SK-N-SH (cell line): ENCODE results near the gene TBC1D30. TPM values are rescaled to one million over a fixed set of nuclear protein-coding genes. Genes with fewer than 3 reads are reported as not detected.

Source experiments
- CTCF ChIA-PET: fragments of 300-600, 350-600 bp; formaldehyde crosslinking; extraction: SDS; loops from one replicate; lab custom pipeline; 2021; lab: Yijun Ruan, JAX
- POLR2A ChIA-PET: fragments of 350-600 bp; sonication (Branson Sonifier 250); formaldehyde crosslinking; extraction: SDS; loops from one replicate; lab custom pipeline; 2020; ENCODE audit warnings: antibody characterized with exemption, inconsistent platforms; lab: Yijun Ruan, JAX
- DNase-seq: peaks from one replicate; pipeline ENCODE4 v3.0.0; 2012
- H2AFZ ChIP-seq: fragments of 200-600 bp; sonication (generic); 2 replicates; pipeline ENCODE4 v1.8.1; 2016; ENCODE audit warnings: antibody characterized with exemption, mild to moderate bottlenecking, low read depth
- H3F3A ChIP-seq: fragments of 200-600 bp; sonication (generic); replicated peaks from 2 replicates; pipeline ENCODE3; 2016; ENCODE audit warnings: antibody characterized with exemption, mild to moderate bottlenecking; ENCODE audit not compliant: insufficient read depth
- H3K27ac ChIP-seq, 2 experiments: fragments of 200-500 bp in 1 of 2; fragments of 200-600 bp in 1 of 2; sonication (Bioruptor generic) in 1 of 2; sonication (generic), shearing (Covaris generic) in 1 of 2; 2 replicates each; pipeline versions ENCODE4 v1.5.1 to v1.6.1; 2014 to 2016; ENCODE audit warnings: low read depth in 2 of 2, inconsistent platforms in 1 of 2, low read length in 1 of 2, mild to moderate bottlenecking in 1 of 2, mixed read lengths in 1 of 2
- H3K27me3 ChIP-seq: fragments of 200-600 bp; sonication (generic), shearing (Covaris generic); 2 replicates; pipeline ENCODE4 v1.6.1; 2016; ENCODE audit warnings: mixed run types; ENCODE audit not compliant: insufficient read depth
- H3K36me3 ChIP-seq, 2 experiments: fragments of 200-500 bp in 1 of 2; fragments of 200-600 bp in 1 of 2; sonication (Bioruptor generic) in 1 of 2; sonication (generic) in 1 of 2; replicated peaks in 1 of 2; 2 replicates each; pipeline versions ENCODE3 to v1.5.1; 2014 to 2016; ENCODE audit warnings: low read length in 1 of 2, mild to moderate bottlenecking in 1 of 2; ENCODE audit not compliant: insufficient read depth in 2 of 2, control insufficient read depth in 1 of 2
- H3K4me1 ChIP-seq, 2 experiments: fragments of 200-500 bp in 1 of 2; fragments of 200-600 bp in 1 of 2; sonication (Bioruptor generic) in 1 of 2; sonication (generic), shearing (Covaris generic) in 1 of 2; 2 replicates each; pipeline versions ENCODE4 v1.5.1 to v1.6.1; 2014 to 2016; ENCODE audit warnings: low read depth in 1 of 2, low read length in 1 of 2, mixed run types in 1 of 2; ENCODE audit not compliant: insufficient read depth in 2 of 2, control insufficient read depth in 1 of 2
- H3K4me2 ChIP-seq: fragments of 200-600 bp; sonication (generic), shearing (Covaris generic); 2 replicates; pipeline ENCODE4 v1.6.1; 2017; ENCODE audit warnings: mixed run types
- H3K4me3 ChIP-seq, 2 experiments: fragments of 200-500 bp in 1 of 2; fragments of 200-600 bp in 1 of 2; sonication (Bioruptor generic) in 1 of 2; sonication (generic), shearing (Covaris generic) in 1 of 2; 2 replicates each; pipeline versions ENCODE4 v1.5.1 to v1.8.1; 2014 to 2016; ENCODE audit warnings: low read depth in 2 of 2, inconsistent platforms in 1 of 2, low read length in 1 of 2, mild to moderate bottlenecking in 1 of 2, mixed read lengths in 1 of 2, moderate library complexity in 1 of 2
- H3K79me2 ChIP-seq: fragments of 200-600 bp; sonication (generic); 2 replicates; pipeline ENCODE4 v1.8.1; 2017; ENCODE audit warnings: mild to moderate bottlenecking; ENCODE audit not compliant: insufficient read depth
- H3K9ac ChIP-seq: fragments of 200-600 bp; sonication (generic); 2 replicates; pipeline ENCODE4 v1.6.1; 2017; ENCODE audit warnings: mixed run types
- H3K9me2 ChIP-seq: fragments of 200-600 bp; sonication (generic); 2 replicates; pipeline ENCODE4 v1.6.1; 2017; ENCODE audit warnings: mixed run types
- H3K9me3 ChIP-seq: fragments of 200-600 bp; sonication (generic); 2 replicates; pipeline ENCODE4 v1.6.1; 2017; ENCODE audit warnings: mixed run types, mild to moderate bottlenecking, moderate library complexity
- H4K20me1 ChIP-seq: fragments of 200-600 bp; sonication (generic); 2 replicates; pipeline ENCODE4 v1.6.1; 2017; ENCODE audit warnings: mild to moderate bottlenecking, mixed run types; ENCODE audit not compliant: insufficient read depth
- FOSL2 ChIP-seq: IDR thresholded peaks from 2 replicates; pipeline ENCODE4 v1.4.0; 2012; ENCODE audit warnings: low read depth, mild to moderate bottlenecking, moderate library complexity, borderline replicate concordance
- FOXJ3 ChIP-seq: sonication (generic); formaldehyde crosslinking; IDR thresholded peaks from 2 replicates; pipeline ENCODE4 v1.5.1; 2020; ENCODE audit warnings: mild to moderate bottlenecking, missing genetic modification reagents
- GABPA ChIP-seq: IDR thresholded peaks from 2 replicates; pipeline ENCODE4 v1.4.0; 2012; ENCODE audit warnings: low read depth, mild to moderate bottlenecking
- JUND ChIP-seq: IDR thresholded peaks from 2 replicates; pipeline ENCODE4 v1.4.0; 2012
- MEF2A ChIP-seq: IDR thresholded peaks from 2 replicates; pipeline ENCODE4 v1.4.0; 2012; ENCODE audit warnings: low read depth, borderline replicate concordance
- MXI1 ChIP-seq: IDR thresholded peaks from 2 replicates; pipeline ENCODE4 v1.6.1; 2012; ENCODE audit warnings: mild to moderate bottlenecking, low read depth, low read length, improper control_type of control experiment
- NRF1 ChIP-seq: IDR thresholded peaks from 2 replicates; pipeline ENCODE4 v1.6.1; 2012; ENCODE audit warnings: low read depth, mild to moderate bottlenecking, low read length
- RCOR1 ChIP-seq: fragments of 150-350 bp; IDR thresholded peaks from 2 replicates; pipeline ENCODE4 v1.6.1; 2017; ENCODE audit warnings: antibody characterized with exemption, low read length
- RFX5 ChIP-seq: IDR thresholded peaks from 2 replicates; pipeline ENCODE4 v1.6.1; 2012; ENCODE audit warnings: mild to moderate bottlenecking, improper control_type of control experiment, low read length
- RXRA ChIP-seq: IDR thresholded peaks from 2 replicates; pipeline ENCODE4 v1.4.0; 2012; ENCODE audit warnings: low read depth, mild to moderate bottlenecking, borderline replicate concordance
- SIN3A ChIP-seq: IDR thresholded peaks from 2 replicates; pipeline ENCODE4 v1.6.1; 2012; ENCODE audit warnings: low read depth, mild to moderate bottlenecking, low read length, moderate library complexity, borderline replicate concordance
- TEAD4 ChIP-seq: IDR thresholded peaks from 2 replicates; pipeline ENCODE4 v1.4.0; 2012; ENCODE audit warnings: mild to moderate bottlenecking, borderline replicate concordance; ENCODE audit not compliant: insufficient read depth
- WGBS: methylation state at CpG from one replicate; pipeline ENCODE4 v1.1.6; 2017; ENCODE audit warnings: low lambda C conversion rate; 5-methylcytosine and 5-hydroxymethylcytosine counted together
- polyA plus RNA-seq, 3 experiments: library from polyadenylated mRNA; depleted of rRNA; stranded (reverse); fragments of >200 nt; gene quantifications; 2 replicates each; pipeline ENCODE4 v1.2.3, GENCODE V29; 2012
- TF ChIP-seq, protein P1 (sequence below): IDR thresholded peaks from 2 replicates; pipeline ENCODE4 v1.4.0; 2012; ENCODE audit warnings: low read depth, borderline replicate concordance
- TF ChIP-seq, protein P2 (sequence below): IDR thresholded peaks from 2 replicates; pipeline ENCODE4; 2012
- TF ChIP-seq, protein P3 (sequence below): fragments of 150-350 bp; IDR thresholded peaks from 2 replicates; pipeline ENCODE4 v1.6.1; 2017; ENCODE audit warnings: antibody characterized with exemption, low read length, low read depth, borderline replicate concordance
- TF ChIP-seq, protein P4 (sequence below): IDR thresholded peaks from 2 replicates; pipeline ENCODE4 v1.4.0; 2012; ENCODE audit warnings: low read depth, borderline replicate concordance
- TF ChIP-seq, protein P5 (sequence below): fragments of 200-600 bp; sonication (generic); IDR thresholded peaks from 2 replicates; pipeline ENCODE4 v1.6.1; 2017; ENCODE audit warnings: antibody characterized with exemption, mild to moderate bottlenecking, moderate library complexity

The TBC1D30 gene
- polyA plus RNA-seq, 1 of the 3 experiments (the other 2 are of a cell fraction), result 0.23 TPM

DNA sequence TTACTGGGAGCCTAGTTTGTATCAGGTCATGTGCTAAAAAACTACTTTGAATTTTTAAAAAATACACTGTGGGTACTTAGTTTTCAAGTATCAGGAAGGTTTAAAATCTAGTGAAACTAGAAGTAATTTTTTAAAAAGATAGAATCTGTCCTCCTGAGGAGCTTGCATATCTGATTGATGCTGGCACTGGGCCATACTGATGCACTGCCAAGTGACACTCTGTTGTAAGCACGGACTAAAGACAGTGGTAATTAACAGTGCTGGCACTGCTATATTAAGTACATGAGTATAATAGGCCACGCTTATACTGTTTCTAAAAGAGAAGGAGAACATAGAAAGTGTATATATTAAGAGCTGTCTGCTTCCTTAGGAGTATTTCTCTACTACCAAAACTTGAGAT, 10.0 kb upstream of the TBC1D30 start:
- peaks cover 4% of the 10 kb centered on the region; the same call in 1 of the 2 replicates for H3K27me3 ChIP-seq
- no peak overlapping the region for H3K9ac ChIP-seq
- no peaks in the 10 kb centered on the region; a peak in 1 of 4 replicates for H3K4me1 ChIP-seq
- H3F3A ChIP-seq, result no peaks in the 10 kb centered on the region
- POLR2A ChIA-PET, result no interaction called here
- no peaks in the 10 kb centered on the region for H4K20me1 ChIP-seq
- H3K36me3 ChIP-seq, result no peaks in the 10 kb centered on the region
- H3K4me3 ChIP-seq, result no peak overlapping the region
- H3K27ac ChIP-seq, result no peak overlapping the region
- no peak for TF ChIP-seq GABPA
- TF ChIP-seq RXRA, result no peak
- TF ChIP-seq, protein P1, sequence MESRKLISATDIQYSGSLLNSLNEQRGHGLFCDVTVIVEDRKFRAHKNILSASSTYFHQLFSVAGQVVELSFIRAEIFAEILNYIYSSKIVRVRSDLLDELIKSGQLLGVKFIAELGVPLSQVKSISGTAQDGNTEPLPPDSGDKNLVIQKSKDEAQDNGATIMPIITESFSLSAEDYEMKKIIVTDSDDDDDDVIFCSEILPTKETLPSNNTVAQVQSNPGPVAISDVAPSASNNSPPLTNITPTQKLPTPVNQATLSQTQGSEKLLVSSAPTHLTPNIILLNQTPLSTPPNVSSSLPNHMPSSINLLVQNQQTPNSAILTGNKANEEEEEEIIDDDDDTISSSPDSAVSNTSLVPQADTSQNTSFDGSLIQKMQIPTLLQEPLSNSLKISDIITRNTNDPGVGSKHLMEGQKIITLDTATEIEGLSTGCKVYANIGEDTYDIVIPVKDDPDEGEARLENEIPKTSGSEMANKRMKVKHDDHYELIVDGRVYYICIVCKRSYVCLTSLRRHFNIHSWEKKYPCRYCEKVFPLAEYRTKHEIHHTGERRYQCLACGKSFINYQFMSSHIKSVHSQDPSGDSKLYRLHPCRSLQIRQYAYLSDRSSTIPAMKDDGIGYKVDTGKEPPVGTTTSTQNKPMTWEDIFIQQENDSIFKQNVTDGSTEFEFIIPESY, result no peak
- TF ChIP-seq JUND, result no peak
- TF ChIP-seq RFX5, result no peak
- TF ChIP-seq FOSL2, result no peak
- TF ChIP-seq, protein P2, sequence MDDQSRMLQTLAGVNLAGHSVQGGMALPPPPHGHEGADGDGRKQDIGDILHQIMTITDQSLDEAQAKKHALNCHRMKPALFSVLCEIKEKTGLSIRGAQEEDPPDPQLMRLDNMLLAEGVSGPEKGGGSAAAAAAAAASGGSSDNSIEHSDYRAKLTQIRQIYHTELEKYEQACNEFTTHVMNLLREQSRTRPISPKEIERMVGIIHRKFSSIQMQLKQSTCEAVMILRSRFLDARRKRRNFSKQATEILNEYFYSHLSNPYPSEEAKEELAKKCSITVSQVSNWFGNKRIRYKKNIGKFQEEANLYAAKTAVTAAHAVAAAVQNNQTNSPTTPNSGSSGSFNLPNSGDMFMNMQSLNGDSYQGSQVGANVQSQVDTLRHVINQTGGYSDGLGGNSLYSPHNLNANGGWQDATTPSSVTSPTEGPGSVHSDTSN, result no peak
- TF ChIP-seq, protein P3, sequence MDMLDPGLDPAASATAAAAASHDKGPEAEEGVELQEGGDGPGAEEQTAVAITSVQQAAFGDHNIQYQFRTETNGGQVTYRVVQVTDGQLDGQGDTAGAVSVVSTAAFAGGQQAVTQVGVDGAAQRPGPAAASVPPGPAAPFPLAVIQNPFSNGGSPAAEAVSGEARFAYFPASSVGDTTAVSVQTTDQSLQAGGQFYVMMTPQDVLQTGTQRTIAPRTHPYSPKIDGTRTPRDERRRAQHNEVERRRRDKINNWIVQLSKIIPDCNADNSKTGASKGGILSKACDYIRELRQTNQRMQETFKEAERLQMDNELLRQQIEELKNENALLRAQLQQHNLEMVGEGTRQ, result no peak
- TF ChIP-seq MXI1, result no peak
- TF ChIP-seq NRF1, result no peak
- TF ChIP-seq, protein P4, sequence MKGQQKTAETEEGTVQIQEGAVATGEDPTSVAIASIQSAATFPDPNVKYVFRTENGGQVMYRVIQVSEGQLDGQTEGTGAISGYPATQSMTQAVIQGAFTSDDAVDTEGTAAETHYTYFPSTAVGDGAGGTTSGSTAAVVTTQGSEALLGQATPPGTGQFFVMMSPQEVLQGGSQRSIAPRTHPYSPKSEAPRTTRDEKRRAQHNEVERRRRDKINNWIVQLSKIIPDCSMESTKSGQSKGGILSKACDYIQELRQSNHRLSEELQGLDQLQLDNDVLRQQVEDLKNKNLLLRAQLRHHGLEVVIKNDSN, result no peak
- TF ChIP-seq FOXJ3 (CRISPR knock-in tag), result no peak
- TF ChIP-seq, protein P5, sequence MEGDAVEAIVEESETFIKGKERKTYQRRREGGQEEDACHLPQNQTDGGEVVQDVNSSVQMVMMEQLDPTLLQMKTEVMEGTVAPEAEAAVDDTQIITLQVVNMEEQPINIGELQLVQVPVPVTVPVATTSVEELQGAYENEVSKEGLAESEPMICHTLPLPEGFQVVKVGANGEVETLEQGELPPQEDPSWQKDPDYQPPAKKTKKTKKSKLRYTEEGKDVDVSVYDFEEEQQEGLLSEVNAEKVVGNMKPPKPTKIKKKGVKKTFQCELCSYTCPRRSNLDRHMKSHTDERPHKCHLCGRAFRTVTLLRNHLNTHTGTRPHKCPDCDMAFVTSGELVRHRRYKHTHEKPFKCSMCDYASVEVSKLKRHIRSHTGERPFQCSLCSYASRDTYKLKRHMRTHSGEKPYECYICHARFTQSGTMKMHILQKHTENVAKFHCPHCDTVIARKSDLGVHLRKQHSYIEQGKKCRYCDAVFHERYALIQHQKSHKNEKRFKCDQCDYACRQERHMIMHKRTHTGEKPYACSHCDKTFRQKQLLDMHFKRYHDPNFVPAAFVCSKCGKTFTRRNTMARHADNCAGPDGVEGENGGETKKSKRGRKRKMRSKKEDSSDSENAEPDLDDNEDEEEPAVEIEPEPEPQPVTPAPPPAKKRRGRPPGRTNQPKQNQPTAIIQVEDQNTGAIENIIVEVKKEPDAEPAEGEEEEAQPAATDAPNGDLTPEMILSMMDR, result no peak
- no peak for TF ChIP-seq MEF2A
- TF ChIP-seq RCOR1, result no peak
- no peak for TF ChIP-seq TEAD4
- no peak for TF ChIP-seq SIN3A
- H2AFZ ChIP-seq, result no peak overlapping the region
- H3K9me2 ChIP-seq, result no peaks in the 10 kb centered on the region
- 30% methylated on average over 2 of the region's 2 CpGs for WGBS
- no peaks in the 10 kb centered on the region for H3K79me2 ChIP-seq
- DNase-seq, result no peak
- CTCF ChIA-PET, result interaction anchor here (1.2 to 3.8 kb wide), 3 partner anchors 10 to 17 kb away, joined by 4 to 21 read pairs (median 5); partner anchors contain the start of gene TBC1D30
- H3K4me2 ChIP-seq, result no peak overlapping the region
- H3K9me3 ChIP-seq, result no peaks in the 10 kb centered on the region
